A673 (cell line): ENCODE data around the gene SCUBE1. TPM values are rescaled to one million over a fixed set of nuclear protein-coding genes. Genes with fewer than 3 reads are reported as not detected.

ENCODE experiments used
- BruUV-seq: library from RNA; stranded (reverse); fragments of 400-500 nt; replicated peaks from 2 replicates; lab custom pipeline; 2021; lab: Mats Ljungman, UMichigan
- CTCF ChIA-PET: fragments of 300-600 bp; sonication (Branson Sonifier 250); formaldehyde crosslinking; loops from one replicate; lab custom pipeline; 2022; ENCODE audit warnings: antibody characterized with exemption; lab: Charles Lee
- POLR2A ChIA-PET: fragments of 300-600 bp; sonication (Branson Sonifier 250); formaldehyde crosslinking; loops from one replicate; lab custom pipeline; 2022; ENCODE audit warnings: antibody characterized with exemption; ENCODE audit not compliant: low non-redundant PET; lab: Charles Lee
- DNase-seq: peaks from one replicate; pipeline ENCODE4 v3.0.0-alpha.2; 2015; ENCODE audit warnings: low spot score
- H3K27ac ChIP-seq: fragments of 200-600 bp; sonication (generic); 2 replicates; pipeline ENCODE4 v1.5.1; 2016; ENCODE audit warnings: mixed run types, low read depth, mild to moderate bottlenecking, mixed read lengths, antibody characterized with exemption, low read length; ENCODE audit not compliant: poor library complexity, severe bottlenecking
- H3K27me3 ChIP-seq: fragments of 200-600 bp; sonication (generic); replicated peaks from 2 replicates; pipeline ENCODE4 v1.6.1; 2017; ENCODE audit warnings: mixed run types, low read depth, mild to moderate bottlenecking, mixed read lengths, antibody characterized with exemption, low read length; ENCODE audit not compliant: insufficient read depth, poor library complexity
- H3K36me3 ChIP-seq: fragments of 200-600 bp; sonication (generic); 2 replicates; pipeline ENCODE4 v1.6.1; 2016; ENCODE audit warnings: mixed run types, mild to moderate bottlenecking, mixed read lengths, antibody characterized with exemption, low read length; ENCODE audit not compliant: insufficient read depth, poor library complexity, severe bottlenecking
- H3K4me1 ChIP-seq: fragments of 200-600 bp; sonication (generic); 2 replicates; pipeline ENCODE4 v1.6.1; 2017; ENCODE audit warnings: mixed run types, mild to moderate bottlenecking, mixed read lengths, antibody characterized with exemption, low read length; ENCODE audit not compliant: insufficient read depth, poor library complexity, severe bottlenecking
- H3K4me3 ChIP-seq: fragments of 200-600 bp; sonication (generic); 2 replicates; pipeline ENCODE4 v1.5.1; 2016; ENCODE audit warnings: low read depth, mixed run types, mild to moderate bottlenecking, mixed read lengths, low read length; ENCODE audit not compliant: poor library complexity, severe bottlenecking
- H3K9me3 ChIP-seq: fragments of 200-600 bp; sonication (generic); 2 replicates; pipeline ENCODE4 v1.6.1; 2016; ENCODE audit warnings: mixed run types, low read depth, mild to moderate bottlenecking, mixed read lengths, antibody characterized with exemption, low read length; ENCODE audit not compliant: poor library complexity, severe bottlenecking
- EZH2 ChIP-seq: fragments of 200-600 bp; sonication (generic); IDR thresholded peaks from 2 replicates; pipeline ENCODE4 v1.6.1; 2017; ENCODE audit warnings: borderline replicate concordance, low read depth, mild to moderate bottlenecking, mixed read lengths, antibody characterized with exemption, low read length; ENCODE audit not compliant: poor library complexity, severe bottlenecking
- intact Hi-C: fragments of 100-400 bp; cut with micrococcal nuclease; formaldehyde crosslinking; loops from one replicate; pipeline ENCODE4 v1.10.0; 2022; ENCODE audit not compliant: unreplicated experiment
- total RNA-seq: library from RNA; stranded (reverse); gene quantifications from 2 replicates; pipeline ENCODE4 v1.2.3, GENCODE V29; 2021
- TF ChIP-seq, protein P1 (sequence below): fragments of 300-800, 200-600 bp; sonication (generic); conservative IDR thresholded peaks from 2 replicates; pipeline ENCODE4 v1.5.1; 2017; ENCODE audit warnings: low read depth, mild to moderate bottlenecking, antibody characterized with exemption, low read length, moderate library complexity, mixed read lengths

SCUBE1 gene
- total RNA-seq, 1 experiment from 2014 or later, result 0.24 TPM

DNA sequence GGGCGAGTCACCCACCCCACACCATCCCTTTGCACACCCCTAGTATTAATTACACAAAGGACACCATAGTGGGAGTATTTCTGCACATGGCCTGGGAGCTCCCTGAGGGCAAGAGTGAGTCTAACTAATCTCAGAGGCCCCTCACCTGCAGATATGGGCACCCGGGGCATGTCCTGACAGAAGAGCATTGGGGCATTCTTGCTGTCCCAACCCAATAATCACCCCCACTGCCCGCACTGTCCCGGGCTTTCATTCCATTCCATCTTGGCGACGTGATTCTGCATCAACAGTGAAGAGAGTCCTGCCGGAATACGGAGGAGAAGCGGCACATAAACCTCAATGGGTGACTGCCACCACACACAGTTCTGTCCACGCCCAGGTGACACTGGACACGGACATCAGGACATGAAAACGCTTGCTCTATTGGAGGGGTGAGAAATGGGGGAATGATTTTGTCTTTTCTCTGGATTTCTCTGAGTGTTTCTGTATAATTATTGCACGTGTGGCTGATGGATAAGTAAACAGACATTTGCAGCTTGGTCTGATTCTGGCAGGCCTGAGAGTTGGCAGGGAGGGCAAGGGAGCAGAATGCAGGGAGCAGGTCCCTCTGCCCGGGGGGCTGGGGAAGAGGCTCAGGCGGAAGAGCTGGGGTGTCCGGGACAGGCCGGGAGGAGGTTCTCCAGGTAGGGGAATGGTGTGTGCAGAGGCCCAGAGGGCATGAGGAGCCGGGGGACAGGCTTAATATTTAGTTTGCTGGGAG, 38.2 kb downstream of the SCUBE1 start:
- TF ChIP-seq, protein P1, sequence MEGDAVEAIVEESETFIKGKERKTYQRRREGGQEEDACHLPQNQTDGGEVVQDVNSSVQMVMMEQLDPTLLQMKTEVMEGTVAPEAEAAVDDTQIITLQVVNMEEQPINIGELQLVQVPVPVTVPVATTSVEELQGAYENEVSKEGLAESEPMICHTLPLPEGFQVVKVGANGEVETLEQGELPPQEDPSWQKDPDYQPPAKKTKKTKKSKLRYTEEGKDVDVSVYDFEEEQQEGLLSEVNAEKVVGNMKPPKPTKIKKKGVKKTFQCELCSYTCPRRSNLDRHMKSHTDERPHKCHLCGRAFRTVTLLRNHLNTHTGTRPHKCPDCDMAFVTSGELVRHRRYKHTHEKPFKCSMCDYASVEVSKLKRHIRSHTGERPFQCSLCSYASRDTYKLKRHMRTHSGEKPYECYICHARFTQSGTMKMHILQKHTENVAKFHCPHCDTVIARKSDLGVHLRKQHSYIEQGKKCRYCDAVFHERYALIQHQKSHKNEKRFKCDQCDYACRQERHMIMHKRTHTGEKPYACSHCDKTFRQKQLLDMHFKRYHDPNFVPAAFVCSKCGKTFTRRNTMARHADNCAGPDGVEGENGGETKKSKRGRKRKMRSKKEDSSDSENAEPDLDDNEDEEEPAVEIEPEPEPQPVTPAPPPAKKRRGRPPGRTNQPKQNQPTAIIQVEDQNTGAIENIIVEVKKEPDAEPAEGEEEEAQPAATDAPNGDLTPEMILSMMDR, result no peak
- TF ChIP-seq EZH2, result no peak
- DNase-seq, result no peak
- intact Hi-C loops, result no loop called here
- H3K36me3 ChIP-seq, result no peaks in the 10 kb centered on the region
- H3K27me3 ChIP-seq, result no peaks in the 10 kb centered on the region
- POLR2A ChIA-PET, result no interaction called here
- H3K4me3 ChIP-seq, result no peak overlapping the region
- CTCF ChIA-PET, result no interaction called here
- BruUV-seq, result no TSS peak
- H3K9me3 ChIP-seq, result no peaks in the 10 kb centered on the region
- no peak overlapping the region for H3K27ac ChIP-seq
- H3K4me1 ChIP-seq, result peaks cover under 1% of the 10 kb centered on the region

DNA sequence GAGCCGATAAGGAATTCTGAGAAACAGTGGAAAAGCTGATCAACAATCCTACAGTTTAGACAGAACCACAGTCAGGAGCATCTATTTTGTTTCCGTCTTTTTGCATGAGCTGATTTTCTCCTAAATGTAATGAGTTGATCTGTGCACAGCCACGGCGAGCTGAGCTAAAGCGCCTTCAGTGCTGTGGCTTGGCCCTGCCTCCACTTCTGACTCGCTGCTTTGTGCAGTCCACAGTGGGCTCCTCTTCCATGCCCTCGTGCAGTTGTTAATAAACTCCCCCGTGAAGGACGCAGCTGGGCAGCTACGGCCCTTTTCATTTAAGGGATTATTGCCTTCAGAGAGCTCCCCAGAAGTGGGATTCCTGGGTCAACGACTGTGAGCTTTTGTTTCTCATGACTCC, 39.4 kb downstream of the SCUBE1 start:
- TF ChIP-seq, protein P1, result no peak
- TF ChIP-seq EZH2, result no peak
- H3K27me3 ChIP-seq, result no peaks in the 10 kb centered on the region
- H3K4me1 ChIP-seq, result no peaks in the 10 kb centered on the region
- ChIA-PET CTCF (no interaction called here), POLR2A (no interaction called here)
- no TSS peak for BruUV-seq
- H3K36me3 ChIP-seq, result no peaks in the 10 kb centered on the region
- H3K4me3 ChIP-seq, result no peak overlapping the region
- no peaks in the 10 kb centered on the region for H3K9me3 ChIP-seq
- intact Hi-C loops, result no loop called here
- H3K27ac ChIP-seq, result no peak overlapping the region
- no peak for DNase-seq

DNA sequence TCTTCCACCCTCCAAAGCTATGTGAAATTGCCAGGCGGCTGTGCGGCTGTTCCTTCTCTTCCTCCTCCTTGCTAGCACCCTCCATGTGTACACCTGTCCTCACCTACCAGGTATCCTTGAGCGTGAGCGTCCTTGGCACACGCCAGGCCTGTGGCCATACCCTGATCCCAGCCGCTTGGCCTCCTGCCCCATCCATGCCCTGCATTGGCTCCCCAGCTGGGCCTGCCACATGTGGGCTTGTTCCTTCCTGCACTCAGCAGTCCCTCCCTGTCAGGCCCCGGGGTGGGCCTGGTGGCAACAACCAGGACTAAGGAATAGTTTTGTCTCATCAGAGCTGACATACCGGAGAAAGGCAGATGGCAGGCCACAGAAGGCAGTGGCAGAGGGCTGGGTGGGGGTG, 40.0 kb downstream of the SCUBE1 start:
- Histone ChIP-seq H3K36me3 (no peaks in the 10 kb centered on the region), H3K4me3 (no peak overlapping the region), H3K27me3 (no peaks in the 10 kb centered on the region), H3K27ac (no peak overlapping the region), H3K9me3 (no peaks in the 10 kb centered on the region), H3K4me1 (peaks cover under 1% of the 10 kb centered on the region)
- TF ChIP-seq, protein P1, result no peak
- no peak for TF ChIP-seq EZH2
- ChIA-PET POLR2A (no interaction called here), CTCF (no interaction called here)
- no TSS peak for BruUV-seq
- intact Hi-C loops, result no loop called here
- no peak for DNase-seq
